Measurements from ENCODE around the gene DMBX1. TPM values are rescaled to one million over a fixed set of nuclear protein-coding genes. Genes with fewer than 3 reads are reported as not detected.

DMBX1 gene
- total and polyA plus RNA-seq, 2 of the 13 experiments (the other 11 are each of a cell fraction or from before 2014, with no cell fraction given): not detected

DNA sequence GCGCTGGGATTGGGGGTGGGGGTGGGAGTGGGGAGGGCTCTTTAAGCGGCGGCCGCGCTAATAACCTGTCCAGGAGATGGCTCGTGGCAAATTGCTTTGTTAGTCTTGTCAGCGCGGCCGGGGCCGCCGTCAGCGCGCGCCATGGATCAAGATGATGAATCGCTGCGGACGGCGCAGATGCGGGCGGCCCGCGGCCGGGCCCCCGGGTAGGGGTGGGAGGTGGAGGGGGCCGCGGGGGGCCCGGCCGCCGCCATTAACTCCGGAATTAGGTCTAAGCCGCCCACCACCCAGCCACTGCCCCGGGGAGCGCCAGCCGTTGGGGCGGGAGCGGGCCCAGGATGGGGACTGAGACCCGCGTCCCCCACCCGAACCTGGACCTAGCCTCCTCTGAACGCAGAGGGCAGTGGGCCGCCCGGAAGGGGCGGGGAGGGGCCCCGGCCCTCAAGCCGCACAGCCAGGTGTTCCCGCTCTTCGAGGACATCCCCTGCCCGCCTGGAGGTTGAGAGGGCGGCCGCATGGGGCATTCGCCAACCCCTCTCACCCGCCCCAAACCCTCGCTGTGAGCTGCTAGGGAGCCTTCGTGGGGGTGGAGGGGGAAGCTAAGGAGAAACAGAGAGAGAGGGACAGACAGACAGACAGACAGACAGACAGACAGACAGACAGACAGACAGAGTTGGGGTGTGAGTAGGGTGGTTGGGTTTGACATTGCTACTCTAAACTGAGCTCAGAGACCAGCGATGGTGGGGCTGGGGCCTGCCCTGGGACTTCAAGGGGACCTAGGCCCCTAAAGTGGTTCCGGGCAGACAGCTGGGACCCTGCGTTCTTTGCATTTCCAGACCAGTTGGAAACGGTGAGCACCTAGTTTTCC, 3.8 kb upstream of the DMBX1 start (continued):
- TF ChIP-seq SIN3B (IDR thresholded peaks at IDR 0.05; ENCODE audit: low read length) (no peak), ZNF780A (CRISPR knock-in tag; IDR thresholded peaks at IDR 0.05) (no peak), ZNF569 (CRISPR knock-in tag; IDR thresholded peaks at IDR 0.05; ENCODE audit: borderline replicate concordance) (no peak), ZNF512 (CRISPR knock-in tag; IDR thresholded peaks at IDR 0.05) (no peak)
- TF ChIP-seq, protein P1, sequence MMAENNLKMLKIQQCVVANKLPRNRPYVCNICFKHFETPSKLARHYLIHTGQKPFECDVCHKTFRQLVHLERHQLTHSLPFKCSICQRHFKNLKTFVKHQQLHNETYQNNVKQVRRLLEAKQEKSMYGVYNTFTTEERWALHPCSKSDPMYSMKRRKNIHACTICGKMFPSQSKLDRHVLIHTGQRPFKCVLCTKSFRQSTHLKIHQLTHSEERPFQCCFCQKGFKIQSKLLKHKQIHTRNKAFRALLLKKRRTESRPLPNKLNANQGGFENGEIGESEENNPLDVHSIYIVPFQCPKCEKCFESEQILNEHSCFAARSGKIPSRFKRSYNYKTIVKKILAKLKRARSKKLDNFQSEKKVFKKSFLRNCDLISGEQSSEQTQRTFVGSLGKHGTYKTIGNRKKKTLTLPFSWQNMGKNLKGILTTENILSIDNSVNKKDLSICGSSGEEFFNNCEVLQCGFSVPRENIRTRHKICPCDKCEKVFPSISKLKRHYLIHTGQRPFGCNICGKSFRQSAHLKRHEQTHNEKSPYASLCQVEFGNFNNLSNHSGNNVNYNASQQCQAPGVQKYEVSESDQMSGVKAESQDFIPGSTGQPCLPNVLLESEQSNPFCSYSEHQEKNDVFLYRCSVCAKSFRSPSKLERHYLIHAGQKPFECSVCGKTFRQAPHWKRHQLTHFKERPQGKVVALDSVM (CRISPR knock-in tag; IDR thresholded peaks at IDR 0.05): no peak
- TF ChIP-seq, protein P2, sequence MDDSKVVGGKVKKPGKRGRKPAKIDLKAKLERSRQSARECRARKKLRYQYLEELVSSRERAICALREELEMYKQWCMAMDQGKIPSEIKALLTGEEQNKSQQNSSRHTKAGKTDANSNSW (CRISPR knock-in tag; IDR thresholded peaks at IDR 0.05; ENCODE audit: borderline replicate concordance): no peak

DNA sequence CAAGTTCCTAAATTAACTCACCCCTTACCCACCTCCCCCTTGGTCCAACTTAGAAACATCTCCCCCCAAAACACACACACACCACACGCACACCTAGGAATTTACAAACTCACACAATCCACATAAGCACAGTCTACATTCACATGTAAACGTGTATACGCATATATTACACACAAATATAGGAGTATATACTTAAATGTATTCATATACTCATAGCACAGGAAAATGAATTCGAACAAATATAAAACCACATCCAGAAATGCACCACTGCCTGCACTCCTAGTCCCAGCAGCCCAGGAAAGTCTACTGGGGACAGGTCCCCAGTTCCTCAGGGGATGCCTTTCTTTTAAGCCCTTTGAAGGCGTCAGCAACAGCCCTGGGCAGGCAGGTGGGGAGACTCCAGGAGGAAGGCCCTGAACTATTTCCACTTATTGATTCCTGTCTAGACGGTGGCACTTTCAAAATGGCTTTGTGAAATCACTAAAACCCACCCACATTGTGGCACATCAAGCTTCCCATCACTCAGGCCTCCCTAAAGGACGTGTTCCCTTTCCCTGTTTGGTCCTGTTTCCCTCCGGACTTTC, 3.1 kb upstream of the DMBX1 start:
- in situ Hi-C loops (cut with HindIII; ENCODE audit: extremely low pct_ligation_motif_present, low pct_unique_long_range_greater_than_20kb): no loop called here
- no TSS peak for BruUV-seq (replicated peaks)
- H2AFZ ChIP-seq (ENCODE audit: low read length): no peak overlapping the region
- FAIRE-seq (no peak), ATAC-seq (no peak), DNase-seq (ENCODE audit: low spot score) (no peak)
- no peaks in the 10 kb centered on the region for H3K36me3 ChIP-seq (replicated peaks in 1 of 2; ENCODE audit: control insufficient read depth in 1 of 2, insufficient read depth in 2 of 2, low read length in 2 of 2)
- 30% methylated on average over 8 of the region's 8 CpGs for WGBS (ENCODE audit: low lambda C conversion rate)
- no peaks in the 10 kb centered on the region for H3K9me3 ChIP-seq (ENCODE audit: low read length)
- no peaks in the 10 kb centered on the region for H3K4me1 ChIP-seq (ENCODE audit: insufficient read depth, low read length)
- no peak overlapping the region for H3K9ac ChIP-seq (ENCODE audit: insufficient read depth, low read depth, low read length)
- intact Hi-C loops (cut with micrococcal nuclease; ENCODE audit: unreplicated experiment): no loop called here
- H3K27ac ChIP-seq (ENCODE audit: extremely low read length, insufficient read depth, low read length): no peak overlapping the region
- no peaks in the 10 kb centered on the region for H3K79me2 ChIP-seq (ENCODE audit: insufficient read depth, low read length)
- TF ChIP-seq KAT7 (CRISPR knock-in tag; IDR thresholded peaks at IDR 0.05; ENCODE audit: borderline replicate concordance) (no peak), HMGXB3 (CRISPR knock-in tag; IDR thresholded peaks at IDR 0.05; ENCODE audit: borderline replicate concordance) (no peak), MAF1 (CRISPR knock-in tag; IDR thresholded peaks at IDR 0.05; ENCODE audit: borderline replicate concordance) (no peak), ZNF510 (CRISPR knock-in tag; IDR thresholded peaks at IDR 0.05; ENCODE audit: low read depth) (no peak)
- H3K4me2 ChIP-seq (ENCODE audit: low read depth, low read length): no peak overlapping the region
- H3K27me3 ChIP-seq (ENCODE audit: control insufficient read depth in 1 of 2, insufficient read depth in 2 of 2, low read length in 2 of 2): peaks cover 15 to 74% of the 10 kb centered on the region in 2 experiments
- ChIA-PET CTCF (ENCODE audit: low intra/inter-chr PET ratio, low total read pairs) (no interaction called here), POLR2A (no interaction called here)
- no peak overlapping the region for H3K4me3 ChIP-seq (replicated peaks in 1 of 3; ENCODE audit: insufficient read depth in 1 of 3, low read depth in 2 of 3, low read length in 3 of 3)
- H4K20me1 ChIP-seq (ENCODE audit: insufficient read depth, low read length): 0 out of 2 replicates have a peak, but pooled peaks cover 2% of the 10 kb centered on the region
